K562 (cell line): Measurements from ENCODE around the gene RIPPLY3. TPM values are rescaled to one million over a fixed set of nuclear protein-coding genes. Genes with fewer than 3 reads are reported as not detected.
"Not testable (repeated sequence)": the region's sequence is repeated elsewhere in the genome, so short reads cannot be mapped to it uniquely, and the experiment has no call there.

ENCODE experiments used
- BCOR ChIP-seq: fragments of 450-650 bp; IDR thresholded peaks from 2 replicates; pipeline ENCODE4 v1.6.1; 2016
- CEBPG ChIP-seq, 3 experiments: fragments of 200-800 bp in 1 of 3; sonication (Bioruptor generic) in 1 of 3; sonication (generic) in 1 of 3; formaldehyde crosslinking in 1 of 3; IDR thresholded peaks in 2 of 3; conservative IDR thresholded peaks in 1 of 3; 2 replicates each; pipeline versions ENCODE4 v1.6.1 to v1.8.0; 2016 to 2022; ENCODE audit warnings: missing compliant biosample characterization in 2 of 3, missing genetic modification characterization in 2 of 3, mild to moderate bottlenecking in 1 of 3, missing genetic modification reagents in 1 of 3
- CHD4 ChIP-seq: fragments of 200-600 bp; sonication (generic); IDR thresholded peaks from 3 replicates; pipeline ENCODE4 v1.6.1; 2012; ENCODE audit warnings: low read depth, mild to moderate bottlenecking, mixed read lengths, low read length, inconsistent platforms; ENCODE audit not compliant: insufficient read depth, insufficient replicate concordance, poor library complexity, severe bottlenecking
- ETV1 ChIP-seq: fragments of 450-650 bp; conservative IDR thresholded peaks from 2 replicates; pipeline ENCODE4 v1.6.1; 2016; ENCODE audit warnings: missing genetic modification characterization, control low read depth, low read depth, missing compliant biosample characterization
- HDAC2 ChIP-seq: fragments of 450-650 bp; IDR thresholded peaks from 2 replicates; pipeline ENCODE4 v1.6.1; 2016; ENCODE audit warnings: mild to moderate bottlenecking
- ID3 ChIP-seq, 2 experiments: fragments of 250-450 bp in 1 of 2; fragments of 450-650 bp in 1 of 2; sonication (Bioruptor Pico) in 1 of 2; IDR thresholded peaks; 2 replicates each; pipeline versions ENCODE4 v1.6.1 to v1.8.0; 2016 to 2021; ENCODE audit warnings: mild to moderate bottlenecking in 2 of 2, moderate library complexity in 2 of 2, missing compliant biosample characterization in 1 of 2, missing genetic modification characterization in 1 of 2
- MECOM ChIP-seq: fragments of 250-450 bp; sonication (Bioruptor Pico); IDR thresholded peaks from 2 replicates; pipeline ENCODE4 v1.8.0; 2022; ENCODE audit warnings: inconsistent platforms
- NR2C1 ChIP-seq, 2 experiments: fragments of 450-650 bp; IDR thresholded peaks; 2 replicates each; pipeline ENCODE4 v1.6.1; 2017; ENCODE audit warnings: mild to moderate bottlenecking in 2 of 2, antibody characterized with exemption in 1 of 2, inconsistent platforms in 1 of 2, missing compliant biosample characterization in 1 of 2, missing genetic modification characterization in 1 of 2
- SMARCA4 ChIP-seq: fragments of 450-650 bp; IDR thresholded peaks from 2 replicates; pipeline ENCODE4 v1.6.1; 2016
- SMARCA5 ChIP-seq: fragments of 450-650 bp; IDR thresholded peaks from 2 replicates; pipeline ENCODE4 v1.6.1; 2016
- TAL1 ChIP-seq: fragments of 450-650 bp; IDR thresholded peaks from 2 replicates; pipeline ENCODE4 v1.6.1; 2016; ENCODE audit warnings: mild to moderate bottlenecking
- TEAD2 ChIP-seq: fragments of 450-650 bp; IDR thresholded peaks from 2 replicates; pipeline ENCODE4 v1.6.1; 2016; ENCODE audit warnings: missing genetic modification characterization, control low read depth, missing compliant biosample characterization
- TRIM24 ChIP-seq, 2 experiments: fragments of 450-650 bp; IDR thresholded peaks; 2 replicates each; pipeline ENCODE4 v1.6.1; 2016
- polyA plus RNA-seq, 8 experiments: library from polyadenylated mRNA; depleted of rRNA in 4 of 8; stranded (reverse) in 5 of 8; unstranded in 3 of 8; fragments of >200 nt; fragmentation: Nextera tagmentation in 2 of 8; fragmentation: Illumina TruSeq in 1 of 8; extraction: Ambion mirVana in 2 of 8; extraction: Trizol in 1 of 8; gene quantifications; 2 replicates each; pipeline versions ENCODE4 v1.2.1 to v1.2.3, GENCODE V29; 2011 to 2014; ENCODE audit warnings: inconsistent platforms in 1 of 8, missing spikeins in 1 of 8
- total RNA-seq, 7 experiments: library from RNA; depleted of rRNA in 6 of 7; stranded (reverse); fragments of >200 nt in 6 of 7; fragmentation: Illumina TruSeq in 2 of 7; extraction: Trizol in 2 of 7; gene quantifications; 2 replicates each; pipeline versions ENCODE4 v1.2.1 to v1.2.3, GENCODE V29; 2011 to 2021; ENCODE audit warnings: low replicate concordance in 1 of 7
- TF ChIP-seq, protein P1 (sequence below), 2 experiments: fragments of 450-650 bp; IDR thresholded peaks; 2 replicates each; pipeline ENCODE4 v1.6.1; 2016

RIPPLY3 gene
- total and polyA plus RNA-seq, 9 of the 15 experiments (the other 6 are each of a cell fraction or from before 2014, with no cell fraction given) = not detected

- TF ChIP-seq, protein P1, sequence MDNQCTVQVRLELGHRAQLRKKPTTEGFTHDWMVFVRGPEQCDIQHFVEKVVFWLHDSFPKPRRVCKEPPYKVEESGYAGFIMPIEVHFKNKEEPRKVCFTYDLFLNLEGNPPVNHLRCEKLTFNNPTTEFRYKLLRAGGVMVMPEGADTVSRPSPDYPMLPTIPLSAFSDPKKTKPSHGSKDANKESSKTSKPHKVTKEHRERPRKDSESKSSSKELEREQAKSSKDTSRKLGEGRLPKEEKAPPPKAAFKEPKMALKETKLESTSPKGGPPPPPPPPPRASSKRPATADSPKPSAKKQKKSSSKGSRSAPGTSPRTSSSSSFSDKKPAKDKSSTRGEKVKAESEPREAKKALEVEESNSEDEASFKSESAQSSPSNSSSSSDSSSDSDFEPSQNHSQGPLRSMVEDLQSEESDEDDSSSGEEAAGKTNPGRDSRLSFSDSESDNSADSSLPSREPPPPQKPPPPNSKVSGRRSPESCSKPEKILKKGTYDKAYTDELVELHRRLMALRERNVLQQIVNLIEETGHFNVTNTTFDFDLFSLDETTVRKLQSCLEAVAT (IDR thresholded peaks at IDR 0.05) = peak in 1 of 2 experiments; percentile 88; a peak in 3 of 4 replicates
- TF ChIP-seq SMARCA4 = peak; percentile 53
- peak; percentile 21; the same call in 1 of the 2 replicates for TF ChIP-seq NR2C1 (IDR thresholded peaks at IDR 0.05)
- not testable (repeated sequence) for TF ChIP-seq NR2C1 (tag; IDR thresholded peaks at IDR 0.05); ID3 (CRISPR knock-in tag; IDR thresholded peaks at IDR 0.05); CEBPG (CRISPR knock-in tag; IDR thresholded peaks at IDR 0.05)
- peak; percentile 90 for TF ChIP-seq BCOR
- TF ChIP-seq ETV1 (tag) = peak; percentile 5; the same call in 1 of the 2 replicates
- 0 out of 2 replicates have a peak, but pooled peaks have one; percentile 37 for TF ChIP-seq MECOM
- TF ChIP-seq TRIM24 (IDR thresholded peaks at IDR 0.05) = peak in 1 of 2 experiments; percentile 54; a peak in 1 of 4 replicates
- peak; percentile 69 for TF ChIP-seq CHD4
- peak; percentile 70 for TF ChIP-seq HDAC2
- TF ChIP-seq ID3 (tag; IDR thresholded peaks at IDR 0.05) = peak; percentile 45; the same call in 1 of the 2 replicates
- TF ChIP-seq TEAD2 = 0 out of 2 replicates have a peak, but pooled peaks have one; percentile 45
- TF ChIP-seq SMARCA5 = 0 out of 2 replicates have a peak, but pooled peaks have one; percentile 58
- peak; percentile 17; the same call in 1 of the 2 replicates for TF ChIP-seq TAL1
- TF ChIP-seq CEBPG (tag; conservative IDR thresholded peaks at IDR 0.05 in 1 of 2, IDR thresholded peaks at IDR 0.05 in 1 of 2) = 0 out of 4 replicates have a peak, but pooled peaks of 1 of the 2 experiments have one; percentile 8
These were observed 17.3 kb upstream of the RIPPLY3 start (continued) for GRCh38 chr21:36989199-36989698.
